GM23338 (cell line): ENCODE results near the gene PPFIA1. TPM values are rescaled to one million over a fixed set of nuclear protein-coding genes. Genes with fewer than 3 reads are reported as not detected.
A peak's percentile ranks its signal among the peaks of the same experiment; 100 is the strongest.

ENCODE experiments used
- ATAC-seq: fragments of 200-7000 bp; cut with Tn5 transposase; 3 replicates; pipeline ENCODE4 v1.9.1; 2020
- DNase-seq: peaks from one replicate; pipeline ENCODE4 v3.0.0-alpha.2; 2015; ENCODE audit warnings: low spot score
- H2AFZ ChIP-seq: fragments of 200-600 bp; sonication (generic); 2 replicates; pipeline ENCODE4 v1.8.0; 2016; ENCODE audit warnings: antibody characterized with exemption, mild to moderate bottlenecking, moderate library complexity
- H3F3A ChIP-seq: fragments of 200-600 bp; sonication (generic); replicated peaks from 2 replicates; pipeline ENCODE4 v1.8.0; 2017; ENCODE audit warnings: antibody characterized with exemption, mixed run types, low read depth
- H3K27ac ChIP-seq: fragments of 200-600 bp; sonication (generic); 2 replicates; pipeline ENCODE4 v1.6.1; 2016; ENCODE audit warnings: low read depth
- H3K27me3 ChIP-seq: fragments of 200-600 bp; sonication (generic); 2 replicates; pipeline ENCODE4 v1.8.0; 2016; ENCODE audit warnings: mild to moderate bottlenecking, mixed run types, moderate library complexity; ENCODE audit not compliant: insufficient read depth
- H3K36me3 ChIP-seq: fragments of 200-600 bp; sonication (generic); 2 replicates; pipeline ENCODE4 v1.8.0; 2016; ENCODE audit warnings: mild to moderate bottlenecking; ENCODE audit not compliant: insufficient read depth
- H3K4me1 ChIP-seq: fragments of 200-600 bp; sonication (generic); 2 replicates; pipeline ENCODE4 v1.8.0; 2016; ENCODE audit warnings: mild to moderate bottlenecking, moderate library complexity; ENCODE audit not compliant: insufficient read depth
- H3K4me2 ChIP-seq: fragments of 200-600 bp; sonication (generic); 2 replicates; pipeline ENCODE4 v1.7.1; 2017; ENCODE audit warnings: mixed run types
- H3K4me3 ChIP-seq: fragments of 200-600 bp; sonication (generic); 2 replicates; pipeline ENCODE4 v1.6.1; 2016; ENCODE audit warnings: mixed run types
- H3K79me2 ChIP-seq: fragments of 200-600 bp; sonication (generic); replicated peaks from 2 replicates; pipeline ENCODE4 v1.8.0; 2017; ENCODE audit warnings: mild to moderate bottlenecking; ENCODE audit not compliant: insufficient read depth
- H3K9me2 ChIP-seq: fragments of 200-600 bp; sonication (generic); 2 replicates; pipeline ENCODE4 v1.8.0; 2017; ENCODE audit not compliant: insufficient read depth
- H4K20me1 ChIP-seq: fragments of 200-600 bp; sonication (generic); replicated peaks from 2 replicates; pipeline ENCODE4 v1.8.0; 2017; ENCODE audit warnings: mild to moderate bottlenecking; ENCODE audit not compliant: insufficient read depth
- H3K27ac Mint-ChIP-seq: 2 replicates; pipeline ENCODE4 v1.8.0; 2020; ENCODE audit warnings: inconsistent platforms, mild to moderate bottlenecking, moderate library complexity, mixed read lengths
- H3K27me3 Mint-ChIP-seq: 3 replicates; pipeline ENCODE4 v1.8.0; 2022; ENCODE audit warnings: low read depth, mild to moderate bottlenecking, moderate library complexity, mixed read lengths, inconsistent platforms; ENCODE audit not compliant: insufficient read depth, poor library complexity
- H3K36me3 Mint-ChIP-seq: 3 replicates; pipeline ENCODE4 v1.8.0; 2021; ENCODE audit warnings: low read depth, mild to moderate bottlenecking, inconsistent platforms, moderate library complexity, mixed read lengths
- H3K4me1 Mint-ChIP-seq: 3 replicates; pipeline ENCODE4 v1.8.0; 2020; ENCODE audit warnings: mild to moderate bottlenecking, inconsistent platforms, mixed read lengths
- H3K4me3 Mint-ChIP-seq: 3 replicates; pipeline ENCODE4 v1.8.0; 2021; ENCODE audit warnings: moderate library complexity, mild to moderate bottlenecking, inconsistent platforms, mixed read lengths
- H3K9me3 Mint-ChIP-seq: 3 replicates; pipeline ENCODE4 v1.8.0; 2020; ENCODE audit warnings: moderate library complexity, mild to moderate bottlenecking, inconsistent platforms, mixed read lengths
- CREB1 ChIP-seq: fragments of 250-450 bp; sonication (Bioruptor Pico); IDR thresholded peaks from 2 replicates; pipeline ENCODE4 v1.5.0; 2020; ENCODE audit warnings: low read depth, mild to moderate bottlenecking, moderate library complexity
- CTCF ChIP-seq, 2 experiments: fragments of 200-600 bp in 1 of 2; sonication (generic) in 1 of 2; conservative IDR thresholded peaks; 2 replicates each; pipeline versions ENCODE4 v1.5.1 to v1.6.1; 2016 to 2017; ENCODE audit warnings: antibody characterized with exemption in 2 of 2, low read depth in 2 of 2, mild to moderate bottlenecking in 2 of 2, moderate library complexity in 1 of 2
- ETS1 ChIP-seq: IDR thresholded peaks from 2 replicates; pipeline ENCODE4 v1.6.1; 2016; ENCODE audit warnings: antibody characterized with exemption
- EZH2 ChIP-seq: fragments of 200-600 bp; sonication (generic); IDR thresholded peaks from one replicate; pipeline ENCODE4 v1.8.0; 2017; ENCODE audit warnings: antibody characterized with exemption, mild to moderate bottlenecking, low read depth; ENCODE audit not compliant: unreplicated experiment
- EZH2phosphoT487 ChIP-seq: fragments of 200-600 bp; sonication (generic); IDR thresholded peaks from one replicate; pipeline ENCODE4 v1.8.1; 2018; ENCODE audit warnings: antibody characterized with exemption; ENCODE audit not compliant: unreplicated experiment
- JUNB ChIP-seq: IDR thresholded peaks from one replicate; pipeline ENCODE4 v1.6.1; 2016; ENCODE audit warnings: antibody characterized with exemption; ENCODE audit not compliant: unreplicated experiment
- NANOG ChIP-seq: IDR thresholded peaks from 2 replicates; pipeline ENCODE4 v1.6.1; 2016; ENCODE audit warnings: antibody characterized with exemption, borderline replicate concordance
- POLR2AphosphoS5 ChIP-seq: IDR thresholded peaks from 2 replicates; pipeline ENCODE4 v1.6.1; 2016; ENCODE audit warnings: antibody characterized with exemption, low read depth
- STAT1 ChIP-seq: IDR thresholded peaks from one replicate; pipeline ENCODE4 v1.6.1; 2016; ENCODE audit warnings: antibody characterized with exemption; ENCODE audit not compliant: unreplicated experiment
- ZNF462 ChIP-seq: fragments of 250-450 bp; sonication (Bioruptor Pico); IDR thresholded peaks from 2 replicates; pipeline ENCODE4 v1.5.0; 2020; ENCODE audit warnings: mild to moderate bottlenecking, moderate library complexity
- polyA plus RNA-seq: library from polyadenylated mRNA; unstranded; fragments of >200 nt; fragmentation: Nextera tagmentation; extraction: Ambion mirVana; gene quantifications from 2 replicates; pipeline ENCODE4 v1.2.1, GENCODE V29; 2016
- total RNA-seq: library from RNA; depleted of rRNA; stranded (reverse); fragments of >200 nt; shearing (Covaris generic); gene quantifications from 2 replicates; pipeline ENCODE4 v1.2.3, GENCODE V29; 2014

The PPFIA1 gene
- total and polyA plus RNA-seq, 2 experiments from 2014 or later: 41.7 to 62.0 TPM

- TF ChIP-seq ZNF462 (CRISPR knock-in tag) (no peak), STAT1 (no peak)
These were observed 68.6 kb downstream of the PPFIA1 start (continued) for GRCh38 chr11:70339066-70339465.

GRCh38 chr11:70341881-70342429 is 71.5 kb downstream of the PPFIA1 start:
- Histone ChIP-seq H3K4me3 (no peak overlapping the region), H3K4me1 (no peaks in the 10 kb centered on the region), H3F3A (no peaks in the 10 kb centered on the region), H4K20me1 (peaks cover 6% of the 10 kb centered on the region; the same call in 1 of the 2 replicates), H3K27ac (no peak overlapping the region), H3K36me3 (peaks cover 70% of the 10 kb centered on the region), H2AFZ (no peak overlapping the region), H3K9me2 (no peaks in the 10 kb centered on the region), H3K27me3 (no peaks in the 10 kb centered on the region), H3K4me2 (no peak overlapping the region), H3K79me2 (no peaks in the 10 kb centered on the region)
- Mint-ChIP-seq H3K27ac (no peak overlapping the region), H3K36me3 (peaks cover 79% of the 10 kb centered on the region), H3K9me3 (no peaks in the 10 kb centered on the region), H3K27me3 (peaks cover 7% of the 10 kb centered on the region), H3K4me3 (no peak overlapping the region), H3K4me1 (peaks cover 5% of the 10 kb centered on the region)
- DNase-seq (no peak), ATAC-seq (peak; percentile 45)
- TF ChIP-seq ETS1: no peak
- no peak for TF ChIP-seq EZH2phosphoT487
- TF ChIP-seq JUNB: no peak
- TF ChIP-seq EZH2: no peak
- no peak for TF ChIP-seq NANOG
- no peak for TF ChIP-seq CTCF (conservative IDR thresholded peaks at IDR 0.05; ENCODE audit: low read depth in 2 of 2)
- no peak for TF ChIP-seq CREB1
- no peak for TF ChIP-seq POLR2AphosphoS5
